PFSK-1 (cell line): ENCODE data around the gene PPP1R9A.

ENCODE experiments used
- FOXP2 ChIP-seq: optimal IDR thresholded peaks from 2 replicates; pipeline ENCODE3; 2011; ENCODE audit warnings: borderline replicate concordance, control low read depth, inconsistent platforms; ENCODE audit not compliant: insufficient read depth; ENCODE audit errors: extremely low read length, extremely low read depth
- POLR2AphosphoS5 ChIP-seq: IDR thresholded peaks from 2 replicates; pipeline ENCODE4 v1.6.1; 2012; ENCODE audit warnings: low read depth, mild to moderate bottlenecking, control low read depth, low read length, moderate library complexity
- REST ChIP-seq, 2 experiments: IDR thresholded peaks; 2 replicates each; pipeline versions ENCODE4 v1.6.1 to v1.8.0; 2011 to 2012; ENCODE audit warnings: low read depth in 2 of 2, low read length in 2 of 2, control low read depth in 1 of 2, inconsistent platforms in 1 of 2, mild to moderate bottlenecking in 1 of 2, moderate library complexity in 1 of 2; ENCODE audit not compliant: insufficient read depth in 1 of 2
- SIN3A ChIP-seq: IDR thresholded peaks from 2 replicates; pipeline ENCODE4 v1.6.1; 2012; ENCODE audit warnings: mild to moderate bottlenecking, low read length, moderate library complexity, borderline replicate concordance; ENCODE audit not compliant: insufficient read depth
- TAF1 ChIP-seq: IDR thresholded peaks from 2 replicates; pipeline ENCODE4 v1.6.1; 2012; ENCODE audit warnings: low read length, control low read depth, borderline replicate concordance; ENCODE audit not compliant: insufficient read depth

Gene PPP1R9A

GRCh38 chr7:94943134-94943533, 35.7 kb downstream of the PPP1R9A start:
- no peak for TF ChIP-seq TAF1
- TF ChIP-seq FOXP2, result no peak
- TF ChIP-seq SIN3A, result no peak
- no peak for TF ChIP-seq REST (IDR thresholded peaks at IDR 0.05; ENCODE audit: insufficient read depth in 1 of 2, low read depth in 2 of 2, low read length in 2 of 2)
- TF ChIP-seq POLR2AphosphoS5, result no peak

- TF ChIP-seq TAF1 (no peak), REST (IDR thresholded peaks at IDR 0.05; ENCODE audit: insufficient read depth in 1 of 2, low read depth in 2 of 2, low read length in 2 of 2) (no peak), FOXP2 (no peak), SIN3A (no peak), POLR2AphosphoS5 (no peak)
Observed at GRCh38 chr7:94949532-94949931, 42.1 kb downstream of the PPP1R9A start.

DNA sequence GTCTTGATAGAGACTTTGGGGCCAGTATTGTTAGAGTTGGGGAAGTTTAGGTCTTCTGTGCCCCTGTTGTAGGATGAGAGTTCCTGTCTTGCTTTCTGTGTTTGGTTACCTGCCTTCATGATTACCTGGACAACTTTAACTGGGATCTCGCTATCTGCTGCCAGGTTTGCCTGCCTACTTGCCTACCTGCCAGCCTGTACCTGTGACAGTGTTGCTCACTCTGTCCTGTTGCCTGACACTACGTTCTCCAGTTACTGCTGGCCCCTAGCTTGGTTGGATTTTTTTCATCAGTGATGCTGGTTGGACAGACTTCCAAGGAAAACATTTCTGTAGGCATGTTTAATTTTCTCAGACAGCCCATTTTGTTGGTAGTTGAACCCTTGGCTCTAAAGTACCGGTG, 48.4 kb downstream of the PPP1R9A start:
- no peak for TF ChIP-seq SIN3A
- no peak for TF ChIP-seq REST (IDR thresholded peaks at IDR 0.05; ENCODE audit: insufficient read depth in 1 of 2, low read depth in 2 of 2, low read length in 2 of 2)
- TF ChIP-seq FOXP2, result no peak

DNA sequence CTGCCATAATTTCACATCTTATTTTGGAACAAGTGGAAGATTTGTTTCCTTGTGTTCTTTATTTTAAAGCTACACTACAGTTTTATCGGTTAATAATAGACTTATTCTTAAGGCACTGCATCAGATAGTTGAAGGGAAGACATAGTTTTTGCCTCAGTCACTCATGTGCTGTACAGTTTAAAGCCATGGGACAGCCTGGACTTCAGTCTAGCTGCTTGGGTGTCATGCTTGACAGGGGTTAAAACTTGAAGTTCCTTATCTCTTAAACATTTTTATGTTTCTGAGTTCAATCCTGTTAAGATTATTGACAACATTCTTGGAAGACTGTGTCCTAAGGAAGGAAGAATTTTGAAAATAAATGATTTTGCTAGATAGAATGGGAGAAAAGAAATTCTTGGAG, 49.7 kb downstream of the PPP1R9A start:
- no peak for TF ChIP-seq POLR2AphosphoS5
- TF ChIP-seq SIN3A, result no peak
- TF ChIP-seq FOXP2, result no peak
- TF ChIP-seq TAF1, result no peak
- no peak for TF ChIP-seq REST (IDR thresholded peaks at IDR 0.05; ENCODE audit: insufficient read depth in 1 of 2, low read depth in 2 of 2, low read length in 2 of 2)

DNA sequence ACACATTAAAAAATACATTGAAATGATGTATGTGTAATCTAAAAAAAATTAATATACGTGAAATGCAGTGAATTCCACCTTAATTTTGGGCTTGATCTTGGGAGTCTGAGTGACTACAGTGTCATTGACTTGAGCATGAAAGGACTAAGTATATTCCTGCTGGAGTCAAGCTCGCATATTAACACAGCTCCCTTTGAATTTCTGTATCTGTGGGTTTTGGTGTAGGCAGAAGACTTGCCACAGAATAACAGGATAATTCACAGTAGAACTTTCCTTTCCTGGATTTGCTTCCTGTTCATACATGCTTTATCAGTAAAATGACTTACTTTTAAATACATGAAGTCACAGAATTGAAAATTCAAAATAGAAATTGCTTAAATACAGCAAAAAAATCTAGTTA, 55.3 kb downstream of the PPP1R9A start:
- TF ChIP-seq FOXP2, result no peak
- no peak for TF ChIP-seq REST (IDR thresholded peaks at IDR 0.05; ENCODE audit: insufficient read depth in 1 of 2, low read depth in 2 of 2, low read length in 2 of 2)
- no peak for TF ChIP-seq TAF1
- no peak for TF ChIP-seq POLR2AphosphoS5
- no peak for TF ChIP-seq SIN3A
